BE2C (cell line): ENCODE measurements around the gene SPTLC1.
"Not testable (repeated sequence)": the region's sequence is repeated elsewhere in the genome, so short reads cannot be mapped to it uniquely, and the experiment has no call there.

Source experiments
- DNase-seq: peaks from one replicate; pipeline ENCODE4 v3.0.0-alpha.2; 2020
- H3K27me3 ChIP-seq: fragments of 250-450 bp; sonication (Bioruptor Pico); 2 replicates; pipeline ENCODE4 v1.5.1; 2020; ENCODE audit warnings: mild to moderate bottlenecking
- H3K36me3 ChIP-seq: fragments of 250-450 bp; sonication (Bioruptor Pico); 2 replicates; pipeline ENCODE4 v1.5.1; 2020; ENCODE audit warnings: mild to moderate bottlenecking
- H3K4me1 ChIP-seq: fragments of 250-450 bp; sonication (Bioruptor Pico); 2 replicates; pipeline ENCODE4 v1.5.1; 2020
- H3K4me3 ChIP-seq: 2 replicates; pipeline ENCODE4 v1.5.1; 2011; ENCODE audit warnings: low read depth, low read length
- H3K9me3 ChIP-seq: fragments of 250-450 bp; sonication (Bioruptor Pico); 2 replicates; pipeline ENCODE4 v1.5.1; 2020
- TF ChIP-seq, protein P1 (sequence below): IDR thresholded peaks from 2 replicates; pipeline ENCODE4 v1.5.1; 2012; ENCODE audit warnings: mild to moderate bottlenecking, low read depth, low read length

Gene SPTLC1

DNA sequence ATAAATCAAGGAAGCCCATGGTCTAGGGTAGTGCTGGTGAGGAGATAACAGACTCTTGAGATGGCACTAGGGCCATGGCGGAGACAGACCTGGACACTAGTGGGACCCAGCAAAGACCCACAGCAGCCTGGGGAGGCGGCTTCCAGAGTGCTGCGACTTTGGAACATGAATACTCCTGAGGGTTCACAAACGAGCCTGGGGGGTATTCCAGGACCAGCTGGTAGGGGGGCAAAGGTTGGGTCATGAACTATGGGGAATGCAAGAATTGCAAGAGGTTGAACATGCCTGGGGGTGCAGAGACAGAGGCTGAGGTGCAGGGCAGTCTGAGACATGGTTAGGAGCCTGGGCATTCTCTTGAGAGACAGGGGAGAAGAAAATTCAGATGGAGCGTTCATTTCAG, 43.8 kb upstream of the SPTLC1 start:
- Histone ChIP-seq H3K4me1 (peaks cover 2% of the 10 kb centered on the region), H3K9me3 (no peaks in the 10 kb centered on the region), H3K4me3 (no peak overlapping the region), H3K27me3 (no peaks in the 10 kb centered on the region), H3K36me3 (no peaks in the 10 kb centered on the region)
- TF ChIP-seq, protein P1, sequence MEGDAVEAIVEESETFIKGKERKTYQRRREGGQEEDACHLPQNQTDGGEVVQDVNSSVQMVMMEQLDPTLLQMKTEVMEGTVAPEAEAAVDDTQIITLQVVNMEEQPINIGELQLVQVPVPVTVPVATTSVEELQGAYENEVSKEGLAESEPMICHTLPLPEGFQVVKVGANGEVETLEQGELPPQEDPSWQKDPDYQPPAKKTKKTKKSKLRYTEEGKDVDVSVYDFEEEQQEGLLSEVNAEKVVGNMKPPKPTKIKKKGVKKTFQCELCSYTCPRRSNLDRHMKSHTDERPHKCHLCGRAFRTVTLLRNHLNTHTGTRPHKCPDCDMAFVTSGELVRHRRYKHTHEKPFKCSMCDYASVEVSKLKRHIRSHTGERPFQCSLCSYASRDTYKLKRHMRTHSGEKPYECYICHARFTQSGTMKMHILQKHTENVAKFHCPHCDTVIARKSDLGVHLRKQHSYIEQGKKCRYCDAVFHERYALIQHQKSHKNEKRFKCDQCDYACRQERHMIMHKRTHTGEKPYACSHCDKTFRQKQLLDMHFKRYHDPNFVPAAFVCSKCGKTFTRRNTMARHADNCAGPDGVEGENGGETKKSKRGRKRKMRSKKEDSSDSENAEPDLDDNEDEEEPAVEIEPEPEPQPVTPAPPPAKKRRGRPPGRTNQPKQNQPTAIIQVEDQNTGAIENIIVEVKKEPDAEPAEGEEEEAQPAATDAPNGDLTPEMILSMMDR: no peak
- no peak for DNase-seq

DNA sequence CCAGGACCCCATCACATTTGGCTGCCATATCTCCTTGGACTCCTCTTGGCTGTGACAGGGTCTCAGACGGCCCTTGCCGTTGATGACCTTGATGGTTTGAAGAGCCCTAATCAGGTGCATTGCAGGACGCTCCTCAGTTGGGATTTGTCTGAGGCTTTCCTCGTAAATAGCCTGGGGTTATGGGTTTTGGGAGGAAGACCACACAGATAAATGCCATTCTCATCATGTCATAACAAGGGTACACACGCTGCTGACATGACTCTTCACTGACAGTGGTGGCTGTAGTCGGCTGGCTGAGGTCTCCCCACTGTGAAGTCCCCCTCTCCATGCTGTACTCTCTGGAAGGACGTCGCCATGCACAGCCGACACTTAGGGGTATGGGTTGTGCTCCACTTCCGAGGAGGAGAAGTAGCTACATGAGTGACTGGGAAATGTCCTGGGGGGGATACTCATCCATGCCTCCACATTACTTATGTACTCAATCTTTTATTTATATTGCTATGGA, 42.9 kb upstream of the SPTLC1 start:
- Histone ChIP-seq H3K27me3 (no peaks in the 10 kb centered on the region), H3K36me3 (no peaks in the 10 kb centered on the region), H3K4me1 (peaks cover 9% of the 10 kb centered on the region), H3K4me3 (no peak overlapping the region), H3K9me3 (no peaks in the 10 kb centered on the region)
- DNase-seq: no peak
- TF ChIP-seq, protein P1: no peak

DNA sequence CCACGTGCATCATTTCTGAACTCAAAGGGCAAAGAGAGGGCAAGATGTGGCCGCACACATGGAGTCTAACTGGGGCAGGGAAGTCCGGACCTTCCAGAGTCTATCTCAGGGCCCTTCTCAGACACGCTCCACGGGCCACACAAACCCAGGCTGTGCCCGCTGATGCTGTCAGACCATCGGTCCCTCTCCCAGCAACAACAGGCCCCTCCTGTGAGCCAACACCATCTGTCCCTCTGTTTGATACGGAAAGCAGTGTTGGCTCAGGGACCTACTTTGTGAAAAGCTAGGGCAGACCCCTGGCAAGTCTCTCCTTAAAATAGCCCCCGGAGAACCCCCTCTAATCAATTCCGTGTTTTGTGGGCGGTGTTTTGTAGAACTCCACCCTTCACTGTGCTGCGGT, 40.5 kb upstream of the SPTLC1 start:
- H3K4me3 ChIP-seq, DNase-seq, H3K27me3 ChIP-seq, H3K9me3 ChIP-seq, H3K36me3 ChIP-seq: not testable (repeated sequence)
- H3K4me1 ChIP-seq: peaks cover 18% of the 10 kb centered on the region

DNA sequence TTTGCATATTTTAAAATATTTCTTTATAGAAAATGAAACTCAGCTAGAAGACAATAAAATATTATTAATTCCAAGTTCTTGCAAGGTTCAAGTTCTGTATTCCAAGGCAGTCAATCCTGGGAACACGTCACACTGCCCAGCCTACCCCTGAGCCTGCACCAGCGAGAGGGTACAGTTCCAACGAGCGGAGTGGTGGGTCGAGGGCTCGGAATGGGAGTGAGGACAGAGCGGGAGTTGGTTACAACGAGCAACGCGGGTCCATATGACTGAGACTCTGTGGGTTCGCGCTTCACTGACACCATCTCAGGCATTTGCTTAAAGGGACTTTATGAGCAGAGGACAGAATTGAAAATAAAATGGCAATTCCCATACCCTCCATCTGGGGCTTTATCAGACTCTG, 40.0 kb upstream of the SPTLC1 start:
- TF ChIP-seq, protein P1: no peak
- DNase-seq: no peak
- Histone ChIP-seq H3K4me1 (peaks cover 22% of the 10 kb centered on the region), H3K36me3 (no peaks in the 10 kb centered on the region), H3K4me3 (no peak overlapping the region), H3K27me3 (no peaks in the 10 kb centered on the region), H3K9me3 (no peaks in the 10 kb centered on the region)

DNA sequence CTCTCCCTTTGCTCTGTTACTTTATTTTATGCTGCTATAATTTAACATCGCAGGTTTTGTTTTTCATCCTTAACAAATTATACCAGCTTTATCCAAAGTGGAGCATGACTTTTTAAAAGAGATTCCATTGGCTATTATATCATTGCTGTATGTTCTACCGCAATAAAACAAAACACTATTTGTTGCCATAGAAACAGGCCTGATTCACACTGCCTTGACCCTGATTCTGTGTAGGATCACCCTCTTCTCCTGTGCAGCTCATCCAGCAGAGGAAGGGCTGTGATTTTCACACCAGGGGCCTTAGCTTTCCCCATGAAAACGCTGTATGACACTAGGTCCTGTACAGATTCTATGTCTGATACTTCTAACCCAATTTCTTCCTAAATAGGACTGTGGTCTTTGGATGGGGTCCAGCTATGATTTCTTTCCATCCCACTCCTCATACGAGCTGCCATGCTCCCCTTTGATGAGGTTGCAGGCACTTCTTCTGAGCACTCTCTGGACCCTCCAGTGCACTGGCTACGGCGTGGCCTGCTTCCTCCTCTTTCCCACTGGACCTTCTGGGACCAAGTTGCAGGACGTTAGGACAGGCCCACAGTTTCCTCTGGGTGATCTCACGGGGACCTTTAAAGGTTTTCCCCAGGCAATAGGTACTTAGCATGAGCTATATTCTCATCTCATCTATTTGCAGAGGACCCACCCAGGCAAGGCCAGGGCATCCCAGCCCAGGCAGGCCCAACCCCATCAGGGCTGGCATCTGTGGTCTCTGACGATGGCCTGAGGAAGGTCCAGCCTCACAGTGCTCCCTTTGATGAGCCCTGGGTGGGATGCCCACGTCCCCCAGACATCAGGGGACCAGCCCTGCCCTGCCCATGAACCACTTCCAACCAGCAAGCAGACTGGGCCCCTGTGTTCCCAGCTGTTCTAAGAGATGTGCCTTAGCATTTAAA, 38.5 kb upstream of the SPTLC1 start:
- peaks cover 22% of the 10 kb centered on the region for H3K4me1 ChIP-seq
- H3K36me3 ChIP-seq, DNase-seq, H3K27me3 ChIP-seq, H3K9me3 ChIP-seq, H3K4me3 ChIP-seq: not testable (repeated sequence)

DNA sequence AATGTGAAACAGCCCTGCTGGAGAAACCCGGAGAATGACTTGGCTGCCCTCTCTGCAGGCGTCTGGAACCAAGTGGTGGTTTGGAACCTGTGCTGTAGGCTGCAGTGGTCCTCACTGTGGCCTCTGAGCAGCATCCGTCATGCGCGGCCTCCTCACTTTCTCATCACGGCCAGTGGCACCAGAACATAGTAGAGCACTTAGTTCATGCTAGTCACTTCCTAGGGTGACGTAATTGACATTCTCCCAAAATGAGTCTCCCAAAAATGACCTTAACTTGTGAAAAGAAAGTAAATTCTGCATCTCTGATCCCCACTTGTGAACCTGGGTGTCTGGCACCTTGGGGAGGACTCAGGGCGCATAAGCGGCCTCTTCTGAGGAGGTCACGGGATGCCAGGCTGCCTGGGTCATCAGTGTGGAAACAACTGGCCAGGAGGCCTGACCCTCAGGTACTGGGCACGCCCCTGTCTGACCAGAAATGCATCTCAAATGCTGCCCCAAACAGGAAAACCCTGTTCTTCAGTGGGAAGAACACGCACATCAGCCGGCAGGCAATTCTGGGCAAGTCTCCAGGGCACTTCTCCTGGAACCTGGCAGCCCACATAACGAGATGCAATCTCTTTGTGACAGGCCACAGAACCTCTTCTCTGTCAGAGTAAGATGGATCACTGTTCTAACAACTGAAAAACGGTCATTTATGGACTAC, 36.6 kb upstream of the SPTLC1 start:
- TF ChIP-seq, protein P1: no peak
- no peaks in the 10 kb centered on the region for H3K36me3 ChIP-seq
- peak; percentile 88 for DNase-seq
- peaks cover 29% of the 10 kb centered on the region for H3K4me1 ChIP-seq
- H3K9me3 ChIP-seq: no peaks in the 10 kb centered on the region
- no peaks in the 10 kb centered on the region for H3K27me3 ChIP-seq
- H3K4me3 ChIP-seq: no peak overlapping the region

DNA sequence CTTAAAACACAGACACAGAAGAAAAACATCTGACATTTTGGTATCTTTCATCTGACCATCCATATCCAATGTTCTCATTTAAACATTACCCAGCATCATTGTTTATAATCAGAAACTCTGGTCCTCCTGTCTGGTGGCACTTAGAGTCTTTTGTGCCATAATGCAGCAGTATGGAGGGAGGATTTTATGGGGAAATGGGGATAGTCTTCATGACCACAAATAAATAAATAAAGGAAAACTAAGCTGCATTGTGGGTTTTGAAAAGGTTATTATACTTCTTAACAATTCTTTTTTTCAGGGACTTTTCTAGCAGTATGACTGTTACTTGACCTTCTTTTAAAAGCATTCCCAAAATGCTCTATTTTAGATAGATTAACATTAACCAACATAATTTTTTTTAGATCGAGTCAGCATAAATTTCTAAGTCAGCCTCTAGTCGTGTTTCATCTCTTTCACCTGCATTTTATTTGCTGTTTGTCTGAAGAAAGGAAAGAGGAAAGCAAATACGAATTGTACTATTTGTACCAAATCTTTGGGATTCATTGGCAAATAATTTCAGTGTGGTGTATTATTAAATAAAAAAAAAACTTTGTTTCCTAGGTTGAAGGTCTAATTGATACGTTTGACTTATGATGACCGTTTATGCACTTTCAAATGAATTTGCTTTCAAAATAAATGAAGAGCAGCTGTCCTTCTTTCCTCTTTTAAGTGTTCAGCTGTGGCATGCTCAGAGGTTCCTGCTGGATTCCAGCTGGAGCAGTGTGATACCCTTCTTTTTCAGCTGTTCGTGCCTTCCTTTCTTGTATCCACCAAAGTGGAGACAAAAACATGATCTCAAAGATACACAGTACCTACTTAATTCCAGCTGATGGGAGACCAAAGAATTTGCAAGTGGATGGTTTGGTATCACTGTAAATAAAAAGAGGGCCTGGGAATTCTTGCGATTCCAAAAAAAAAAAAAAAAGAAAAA, 35.6 kb upstream of the SPTLC1 start:
- H3K4me3 ChIP-seq, H3K36me3 ChIP-seq, DNase-seq, H3K27me3 ChIP-seq, H3K9me3 ChIP-seq: not testable (repeated sequence)
- H3K4me1 ChIP-seq: peaks cover 29% of the 10 kb centered on the region
